Measurements from ENCODE around the gene GUCA2A.

GUCA2A gene

GRCh38 chr1:42163536-42164503 is 725 bp downstream of the GUCA2A start:
- no peaks in the 10 kb centered on the region for H3K36me3 ChIP-seq (ENCODE audit: low read depth)
- no peaks in the 10 kb centered on the region for H3K9me3 ChIP-seq (ENCODE audit: severe bottlenecking)
- H3K27me3 ChIP-seq (ENCODE audit: insufficient read depth, poor library complexity, severe bottlenecking), result no peaks in the 10 kb centered on the region
- DNase-seq (ENCODE audit: low spot score) (no peak), ATAC-seq (ENCODE audit: low read depth) (no peak)
- H3K27ac ChIP-seq (ENCODE audit: poor library complexity, severe bottlenecking), result no peak overlapping the region
- peaks cover 11% of the 10 kb centered on the region for H3K4me1 ChIP-seq (ENCODE audit: insufficient read depth, poor library complexity, severe bottlenecking)
- H3K4me3 ChIP-seq (ENCODE audit: severe bottlenecking), result no peak overlapping the region
- no peak for TF ChIP-seq CTCF (IDR thresholded peaks at IDR 0.05; ENCODE audit: poor library complexity, severe bottlenecking)

GRCh38 chr1:42163114-42163513 is 1.4 kb downstream of the GUCA2A start:
- Histone ChIP-seq H3K9me3 (ENCODE audit: severe bottlenecking) (no peaks in the 10 kb centered on the region), H3K4me1 (ENCODE audit: insufficient read depth, poor library complexity, severe bottlenecking) (peaks cover 11% of the 10 kb centered on the region), H3K27ac (ENCODE audit: poor library complexity, severe bottlenecking) (no peak overlapping the region), H3K27me3 (ENCODE audit: insufficient read depth, poor library complexity, severe bottlenecking) (no peaks in the 10 kb centered on the region), H3K36me3 (ENCODE audit: low read depth) (no peaks in the 10 kb centered on the region), H3K4me3 (ENCODE audit: severe bottlenecking) (no peak overlapping the region)
- ATAC-seq (ENCODE audit: low read depth) (no peak), DNase-seq (ENCODE audit: low spot score) (no peak)
- no peak for TF ChIP-seq CTCF (IDR thresholded peaks at IDR 0.05; ENCODE audit: poor library complexity, severe bottlenecking)

- Histone ChIP-seq H3K4me3 (ENCODE audit: severe bottlenecking) (no peak overlapping the region), H3K9me3 (ENCODE audit: severe bottlenecking) (no peaks in the 10 kb centered on the region), H3K4me1 (ENCODE audit: insufficient read depth, poor library complexity, severe bottlenecking) (peaks cover 11% of the 10 kb centered on the region), H3K36me3 (ENCODE audit: low read depth) (no peaks in the 10 kb centered on the region), H3K27me3 (ENCODE audit: insufficient read depth, poor library complexity, severe bottlenecking) (no peaks in the 10 kb centered on the region), H3K27ac (ENCODE audit: poor library complexity, severe bottlenecking) (no peak overlapping the region)
- ATAC-seq (ENCODE audit: low read depth), result no peak
- no peak for TF ChIP-seq CTCF (IDR thresholded peaks at IDR 0.05; ENCODE audit: poor library complexity, severe bottlenecking)
- no peak for DNase-seq (ENCODE audit: low spot score)
Observed at GRCh38 chr1:42162181-42162580, 2.4 kb downstream of the GUCA2A start.

- DNase-seq (ENCODE audit: low spot score), result no peak
- no peak overlapping the region for H3K27ac ChIP-seq (ENCODE audit: poor library complexity, severe bottlenecking)
- no peaks in the 10 kb centered on the region for H3K9me3 ChIP-seq (ENCODE audit: severe bottlenecking)
- no peak overlapping the region for H3K4me3 ChIP-seq (ENCODE audit: severe bottlenecking)
- H3K27me3 ChIP-seq (ENCODE audit: insufficient read depth, poor library complexity, severe bottlenecking), result no peaks in the 10 kb centered on the region
- no peaks in the 10 kb centered on the region for H3K36me3 ChIP-seq (ENCODE audit: low read depth)
- H3K4me1 ChIP-seq (ENCODE audit: insufficient read depth, poor library complexity, severe bottlenecking), result no peaks in the 10 kb centered on the region
- ATAC-seq (ENCODE audit: low read depth), result no peak
- TF ChIP-seq CTCF (IDR thresholded peaks at IDR 0.05; ENCODE audit: poor library complexity, severe bottlenecking), result no peak
Observed at GRCh38 chr1:42158189-42158588, 6.4 kb downstream of the GUCA2A start.

GRCh38 chr1:42157667-42158066 is 6.9 kb downstream of the GUCA2A start:
- ATAC-seq (ENCODE audit: low read depth) (no peak), DNase-seq (ENCODE audit: low spot score) (no peak)
- no peaks in the 10 kb centered on the region for H3K36me3 ChIP-seq (ENCODE audit: low read depth)
- TF ChIP-seq CTCF (IDR thresholded peaks at IDR 0.05; ENCODE audit: poor library complexity, severe bottlenecking), result no peak
- no peak overlapping the region for H3K4me3 ChIP-seq (ENCODE audit: severe bottlenecking)
- no peak overlapping the region for H3K27ac ChIP-seq (ENCODE audit: poor library complexity, severe bottlenecking)
- H3K27me3 ChIP-seq (ENCODE audit: insufficient read depth, poor library complexity, severe bottlenecking), result no peaks in the 10 kb centered on the region
- H3K4me1 ChIP-seq (ENCODE audit: insufficient read depth, poor library complexity, severe bottlenecking), result no peaks in the 10 kb centered on the region
- no peaks in the 10 kb centered on the region for H3K9me3 ChIP-seq (ENCODE audit: severe bottlenecking)

All from RWPE2 (cell line).